ENCODE data around the gene WNK2. TPM values are rescaled to one million over a fixed set of nuclear protein-coding genes. Genes with fewer than 3 reads are reported as not detected.

WNK2 gene
- total RNA-seq, 1 experiment from 2014 or later, result 69.4 TPM

DNA sequence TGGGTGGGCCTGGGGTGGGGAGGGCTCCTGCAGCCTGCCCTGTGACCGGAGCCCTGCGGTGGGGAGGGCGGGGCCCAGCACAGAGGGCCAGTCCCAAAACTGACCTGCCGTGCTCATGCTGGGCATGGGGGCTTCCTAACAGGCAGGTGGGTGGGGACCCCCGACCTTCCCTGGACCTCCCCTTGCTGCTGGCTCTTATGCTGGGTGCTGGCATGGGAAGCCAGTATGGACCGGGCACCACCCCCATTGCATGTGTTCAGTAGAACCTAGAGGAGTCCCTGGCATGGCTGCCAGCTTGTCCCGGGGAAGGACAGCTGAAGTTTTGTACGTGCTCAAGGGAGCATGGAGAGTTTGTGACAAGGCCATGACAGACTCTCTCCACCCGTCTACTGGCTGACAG is 37.1 kb downstream of the WNK2 start:
- no peak for DNase-seq
- Histone ChIP-seq H4K5ac (ENCODE audit: insufficient read length, low read depth, low read length) (no peak overlapping the region), H3K79me2 (ENCODE audit: insufficient read depth, low read length) (no peaks in the 10 kb centered on the region), H3K4ac (ENCODE audit: low read depth, low read length) (no peak overlapping the region), H3K9me3 (ENCODE audit: control insufficient read depth, low read depth, low read length) (no peaks in the 10 kb centered on the region), H3K27me3 (ENCODE audit: insufficient read depth, low read length) (no peaks in the 10 kb centered on the region), H4K8ac (replicated peaks; ENCODE audit: insufficient read length, low read depth, low read length) (no peak overlapping the region), H3K18ac (ENCODE audit: insufficient read length, low read depth, low read length) (no peak overlapping the region), H2BK12ac (ENCODE audit: insufficient read length, low read depth, low read length) (no peak overlapping the region), H2BK5ac (ENCODE audit: insufficient read length, low read length) (no peak overlapping the region), H3K4me2 (ENCODE audit: insufficient read depth, insufficient read length, low read length) (no peak overlapping the region), H4K20me1 (ENCODE audit: control insufficient read depth, insufficient read depth, insufficient read length) (no peaks in the 10 kb centered on the region), H3K14ac (ENCODE audit: insufficient read depth, low read length) (no peak overlapping the region; the same call in 1 of the 2 replicates), H4K91ac (ENCODE audit: insufficient read length, low read depth, low read length) (no peak overlapping the region), H3K79me1 (ENCODE audit: insufficient read depth, low read depth, low read length, poor library complexity, severe bottlenecking) (no peaks in the 10 kb centered on the region), H2BK20ac (ENCODE audit: low read depth, low read length, poor library complexity, severe bottlenecking) (no peak overlapping the region), H3K9ac (ENCODE audit: extremely low read depth, insufficient read length, low read length) (no peak overlapping the region), H2AK5ac (ENCODE audit: insufficient read length, low read length) (no peak overlapping the region), H3K27ac (ENCODE audit: insufficient read length, low read depth, low read length) (no peak overlapping the region), H3K23me2 (ENCODE audit: insufficient read length, low read depth, low read length, poor library complexity, severe bottlenecking) (no peaks in the 10 kb centered on the region), H3K56ac (ENCODE audit: insufficient read length, low read depth, low read length) (no peak overlapping the region), H3K4me1 (ENCODE audit: insufficient read depth, low read length) (peaks cover 3% of the 10 kb centered on the region; the same call in 1 of the 2 replicates), H3T11ph (ENCODE audit: low read length) (no peak overlapping the region), H2BK15ac (ENCODE audit: low read depth, low read length) (no peak overlapping the region), H2AFZ (ENCODE audit: low read length) (no peak overlapping the region), H2BK120ac (ENCODE audit: low read depth, low read length, poor library complexity, severe bottlenecking) (no peak overlapping the region), H3K23ac (ENCODE audit: insufficient read length, low read depth, low read length) (no peak overlapping the region)
- Mint-ChIP-seq H3K4me3 (no peak overlapping the region), H3K4me1 (peaks cover 17 to 21% of the 10 kb centered on the region in 2 experiments), H3K36me3 (ENCODE audit: insufficient read depth in 1 of 3, low read depth in 3 of 3) (no peaks in the 10 kb centered on the region), H3K27ac (no peak overlapping the region), H3K27me3 (ENCODE audit: low read depth) (no peaks in the 10 kb centered on the region), H3K9me3 (no peaks in the 10 kb centered on the region)
- WGBS (ENCODE audit: extremely low coverage, insufficient read length, low lambda C conversion rate), result no CpG with 5 or more reads among the region's 9 CpGs
- no peak for TF ChIP-seq CTCF (conservative IDR thresholded peaks at IDR 0.05)

Measured in H9 (cell line).